Fibroblast of lung (primary cell): ENCODE data around the gene PSMB11. TPM values are rescaled to one million over a fixed set of nuclear protein-coding genes. Genes with fewer than 3 reads are reported as not detected.

Source experiments
- DNase-seq, 2 donors: peaks; one replicate each; pipeline versions ENCODE4 v3.0.0 to v3.0.0-alpha.2; 2010; ENCODE audit warnings: low read depth in 2 of 2
- H2AFZ ChIP-seq: 2 replicates; pipeline ENCODE4 v1.5.1; 2012; ENCODE audit warnings: low read length, control low read depth, inconsistent platforms
- H3K27ac ChIP-seq: 2 replicates; pipeline ENCODE4 v1.5.1; 2011; ENCODE audit warnings: low read length, control low read depth; ENCODE audit not compliant: insufficient read depth
- H3K27me3 ChIP-seq: 2 replicates; pipeline ENCODE4 v1.5.1; 2011; ENCODE audit warnings: mild to moderate bottlenecking, low read length; ENCODE audit not compliant: control insufficient read depth, insufficient read depth
- H3K36me3 ChIP-seq: 2 replicates; pipeline ENCODE4 v1.5.1; 2011; ENCODE audit warnings: low read length; ENCODE audit not compliant: control insufficient read depth, insufficient read depth
- H3K4me1 ChIP-seq: 2 replicates; pipeline ENCODE4 v1.5.1; 2011; ENCODE audit warnings: low read length; ENCODE audit not compliant: control insufficient read depth, insufficient read depth; ENCODE audit errors: extremely low read depth
- H3K4me2 ChIP-seq: 2 replicates; pipeline ENCODE4 v1.5.1; 2011; ENCODE audit warnings: low read length, control low read depth; ENCODE audit not compliant: insufficient read depth; ENCODE audit errors: extremely low read depth
- H3K4me3 ChIP-seq, 4 experiments: fragments of 200-600 bp in 1 of 4; sonication (generic) in 1 of 4; replicated peaks in 1 of 4; 2 replicates each; pipeline ENCODE4 v1.5.1; 2011 to 2016; ENCODE audit warnings: low read length in 4 of 4, low read depth in 3 of 4, mild to moderate bottlenecking in 3 of 4, control low read depth in 2 of 4, inconsistent platforms in 1 of 4, mixed read lengths in 1 of 4; ENCODE audit not compliant: insufficient read depth in 1 of 4; ENCODE audit errors: control extremely low read depth in 1 of 4
- H3K79me2 ChIP-seq: 2 replicates; pipeline ENCODE4 v1.5.1; 2012; ENCODE audit warnings: mild to moderate bottlenecking, low read length, inconsistent platforms; ENCODE audit not compliant: control insufficient read depth, insufficient read depth
- H3K9ac ChIP-seq: 2 replicates; pipeline ENCODE4 v1.5.1; 2011; ENCODE audit warnings: mild to moderate bottlenecking, low read length, control low read depth; ENCODE audit not compliant: insufficient read depth
- H3K9me3 ChIP-seq: 2 replicates; pipeline ENCODE4 v1.5.1; 2012; ENCODE audit warnings: low read depth, low read length; ENCODE audit not compliant: control insufficient read depth, insufficient read depth
- H4K20me1 ChIP-seq: 2 replicates; pipeline ENCODE4 v1.5.1; 2011; ENCODE audit warnings: low read length; ENCODE audit not compliant: control insufficient read depth, insufficient read depth; ENCODE audit errors: extremely low read depth
- EZH2 ChIP-seq: IDR thresholded peaks from 2 replicates; pipeline ENCODE4 v1.5.1; 2012; ENCODE audit warnings: low read length, control low read depth, mild to moderate bottlenecking; ENCODE audit errors: missing control alignments
- polyA plus RNA-seq, 2 donors: library from polyadenylated mRNA; depleted of rRNA in 1 of 2; stranded (reverse) in 1 of 2; unstranded in 1 of 2; fragments of >200 nt; gene quantifications; 2 replicates each; pipeline ENCODE4 v1.2.1, GENCODE V29; 2011 to 2012; ENCODE audit warnings: missing spikeins in 1 of 2
- total RNA-seq: library from RNA; depleted of rRNA; stranded (reverse); fragments of >200 nt; gene quantifications from 2 replicates; pipeline ENCODE4 v1.2.1, GENCODE V29; 2014
- TF ChIP-seq, protein P1 (sequence below), 2 donors: IDR thresholded peaks in 1 of 2; conservative IDR thresholded peaks in 1 of 2; 1 replicate in 1 of 2; 2 replicates in 1 of 2; pipeline ENCODE4 v1.5.1; 2011 to 2012; ENCODE audit warnings: low read length in 2 of 2, control low read depth in 1 of 2, inconsistent platforms in 1 of 2, low read depth in 1 of 2, mild to moderate bottlenecking in 1 of 2

The PSMB11 gene
- total and polyA plus RNA-seq, 2 donors (not counting 1 experiment from before 2014, with no cell fraction given): under 0.01 TPM; not detected in 1

DNA sequence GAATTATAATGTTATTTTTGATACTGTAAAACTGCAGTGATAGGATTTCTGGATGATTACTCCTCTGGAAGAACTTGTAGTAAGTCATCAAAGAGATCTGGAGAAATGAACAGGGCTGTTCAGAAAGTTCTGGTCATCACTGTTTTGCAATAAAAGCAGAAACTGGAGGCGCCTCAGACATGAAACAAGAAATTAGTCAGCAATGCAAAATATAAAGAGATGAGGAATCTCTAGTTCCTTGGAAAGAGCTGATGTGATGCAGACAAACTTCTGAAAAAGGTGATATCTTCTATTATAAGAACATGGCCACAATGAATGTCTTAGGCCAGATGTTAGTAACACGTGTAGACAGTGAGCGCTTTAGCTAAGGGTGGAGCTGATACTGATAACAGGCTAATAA is 43.4 kb downstream of the PSMB11 start:
- H3K9me3 ChIP-seq: no peaks in the 10 kb centered on the region
- H3K79me2 ChIP-seq: peaks cover 22% of the 10 kb centered on the region
- H3K27me3 ChIP-seq: no peaks in the 10 kb centered on the region
- peaks cover 1% of the 10 kb centered on the region for H4K20me1 ChIP-seq
- TF ChIP-seq, protein P1, sequence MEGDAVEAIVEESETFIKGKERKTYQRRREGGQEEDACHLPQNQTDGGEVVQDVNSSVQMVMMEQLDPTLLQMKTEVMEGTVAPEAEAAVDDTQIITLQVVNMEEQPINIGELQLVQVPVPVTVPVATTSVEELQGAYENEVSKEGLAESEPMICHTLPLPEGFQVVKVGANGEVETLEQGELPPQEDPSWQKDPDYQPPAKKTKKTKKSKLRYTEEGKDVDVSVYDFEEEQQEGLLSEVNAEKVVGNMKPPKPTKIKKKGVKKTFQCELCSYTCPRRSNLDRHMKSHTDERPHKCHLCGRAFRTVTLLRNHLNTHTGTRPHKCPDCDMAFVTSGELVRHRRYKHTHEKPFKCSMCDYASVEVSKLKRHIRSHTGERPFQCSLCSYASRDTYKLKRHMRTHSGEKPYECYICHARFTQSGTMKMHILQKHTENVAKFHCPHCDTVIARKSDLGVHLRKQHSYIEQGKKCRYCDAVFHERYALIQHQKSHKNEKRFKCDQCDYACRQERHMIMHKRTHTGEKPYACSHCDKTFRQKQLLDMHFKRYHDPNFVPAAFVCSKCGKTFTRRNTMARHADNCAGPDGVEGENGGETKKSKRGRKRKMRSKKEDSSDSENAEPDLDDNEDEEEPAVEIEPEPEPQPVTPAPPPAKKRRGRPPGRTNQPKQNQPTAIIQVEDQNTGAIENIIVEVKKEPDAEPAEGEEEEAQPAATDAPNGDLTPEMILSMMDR (conservative IDR thresholded peaks at IDR 0.05 in 1 of 2, IDR thresholded peaks at IDR 0.05 in 1 of 2; ENCODE audit: low read depth in 1 of 2, low read length in 2 of 2): no peak
- no peak for TF ChIP-seq EZH2
- no peak overlapping the region for H3K27ac ChIP-seq
- no peak overlapping the region for H3K4me3 ChIP-seq
- peaks cover 23% of the 10 kb centered on the region for H3K36me3 ChIP-seq
- no peak overlapping the region for H2AFZ ChIP-seq
- H3K4me2 ChIP-seq: no peak overlapping the region
- no peak overlapping the region for H3K9ac ChIP-seq
- no peak for DNase-seq
- peaks cover 2% of the 10 kb centered on the region for H3K4me1 ChIP-seq

DNA sequence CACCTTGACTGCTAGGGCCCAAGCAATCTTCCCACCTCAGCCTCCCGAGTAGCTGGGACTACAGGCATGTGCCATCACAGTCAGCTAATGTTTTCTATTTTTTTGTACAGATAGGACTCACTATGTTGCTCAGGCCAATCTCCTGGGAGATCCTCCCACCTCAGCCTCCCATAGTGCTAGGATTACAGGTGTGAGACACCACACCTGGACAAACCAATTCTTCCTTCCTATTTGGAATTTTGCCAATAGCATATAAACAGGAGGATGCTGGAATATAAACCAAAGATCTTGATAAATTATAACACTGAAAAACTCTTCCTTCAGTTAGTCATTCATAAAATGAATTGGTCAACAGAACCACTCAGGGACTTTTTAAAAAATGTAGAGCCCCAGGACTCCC is 44.6 kb downstream of the PSMB11 start:
- Histone ChIP-seq H3K79me2 (peaks cover 28% of the 10 kb centered on the region), H3K4me2 (no peak overlapping the region), H3K9ac (no peak overlapping the region), H3K27ac (no peak overlapping the region), H3K4me1 (no peaks in the 10 kb centered on the region), H4K20me1 (peaks cover 1% of the 10 kb centered on the region), H3K9me3 (no peaks in the 10 kb centered on the region), H2AFZ (no peak overlapping the region), H3K27me3 (no peaks in the 10 kb centered on the region), H3K36me3 (peaks cover 20% of the 10 kb centered on the region), H3K4me3 (no peak overlapping the region)
- TF ChIP-seq, protein P1 (conservative IDR thresholded peaks at IDR 0.05 in 1 of 2, IDR thresholded peaks at IDR 0.05 in 1 of 2; ENCODE audit: low read depth in 1 of 2, low read length in 2 of 2): no peak
- no peak for TF ChIP-seq EZH2
- no peak for DNase-seq

DNA sequence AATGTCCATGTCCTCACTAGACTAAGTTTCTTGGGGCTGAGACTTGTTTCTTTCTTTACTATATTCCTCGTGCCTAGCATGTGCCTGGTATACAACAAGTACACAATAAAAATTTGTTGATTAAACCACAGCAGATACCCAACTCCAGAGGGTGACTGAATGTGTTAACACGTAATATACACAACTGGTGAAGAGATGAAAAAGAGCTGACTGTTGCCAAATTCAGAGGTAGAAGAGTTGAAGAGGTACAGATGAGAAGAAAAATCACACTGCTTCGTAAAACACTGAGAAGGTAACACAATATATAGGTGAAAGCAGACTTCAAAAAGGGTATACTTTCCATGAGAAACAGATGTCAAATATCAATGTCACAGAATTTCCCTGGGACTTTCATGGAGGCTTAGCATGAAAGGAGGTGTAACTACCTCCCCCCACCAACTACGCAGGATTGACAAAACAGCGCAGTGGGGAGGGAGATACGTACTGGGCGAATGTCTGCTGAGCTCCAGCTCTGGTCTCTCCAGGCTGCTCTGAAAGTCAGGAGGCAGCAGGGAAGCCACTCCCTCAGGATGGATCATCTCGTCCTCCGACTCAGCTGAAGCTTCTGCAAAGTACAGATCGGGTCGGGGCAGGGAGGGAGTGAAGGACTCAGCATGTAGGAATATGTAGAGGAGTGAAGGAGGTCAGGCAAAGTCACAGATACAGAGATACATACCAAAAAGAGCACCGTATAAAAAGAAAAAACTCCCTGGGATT is 47.7 kb downstream of the PSMB11 start:
- Histone ChIP-seq H2AFZ (no peak overlapping the region), H3K27me3 (no peaks in the 10 kb centered on the region), H3K9ac (no peak overlapping the region), H4K20me1 (peaks cover 1% of the 10 kb centered on the region), H3K4me1 (no peaks in the 10 kb centered on the region), H3K27ac (no peak overlapping the region), H3K4me2 (no peak overlapping the region), H3K36me3 (peaks cover 18% of the 10 kb centered on the region), H3K79me2 (peaks cover 56% of the 10 kb centered on the region), H3K9me3 (no peaks in the 10 kb centered on the region), H3K4me3 (no peak overlapping the region)
- DNase-seq: no peak
- no peak for TF ChIP-seq EZH2
- TF ChIP-seq, protein P1 (conservative IDR thresholded peaks at IDR 0.05 in 1 of 2, IDR thresholded peaks at IDR 0.05 in 1 of 2; ENCODE audit: low read depth in 1 of 2, low read length in 2 of 2): no peak
